Kidney epithelial cell (primary cell): ENCODE results near the gene TBXAS1. TPM values are rescaled to one million over a fixed set of nuclear protein-coding genes. Genes with fewer than 3 reads are reported as not detected.

Source experiments
- DNase-seq: peaks from one replicate; pipeline ENCODE4 v3.0.0-alpha.2; 2010; ENCODE audit warnings: low read depth
- H3K27me3 ChIP-seq: 2 replicates; pipeline ENCODE4 v1.6.0; 2011; ENCODE audit warnings: low read length; ENCODE audit not compliant: control insufficient read depth, insufficient read depth
- H3K36me3 ChIP-seq: 2 replicates; pipeline ENCODE4 v1.5.1; 2011; ENCODE audit warnings: low read length; ENCODE audit not compliant: control insufficient read depth, insufficient read depth
- H3K4me3 ChIP-seq: 2 replicates; pipeline ENCODE4 v1.5.1; 2011; ENCODE audit warnings: low read depth, mild to moderate bottlenecking, control low read depth, low read length
- total RNA-seq: library from RNA; depleted of rRNA; stranded (reverse); fragments of >200 nt; gene quantifications from 2 replicates; pipeline ENCODE4 v1.2.3, GENCODE V29; 2015
- TF ChIP-seq, protein P1 (sequence below): IDR thresholded peaks from 2 replicates; pipeline ENCODE4 v1.5.1; 2011; ENCODE audit warnings: mild to moderate bottlenecking, moderate library complexity, low read length, control low read depth, inconsistent platforms; ENCODE audit not compliant: insufficient read depth, poor library complexity, severe bottlenecking

The TBXAS1 gene
- total RNA-seq, 1 donor from 2014 or later = 7.8 TPM

DNA sequence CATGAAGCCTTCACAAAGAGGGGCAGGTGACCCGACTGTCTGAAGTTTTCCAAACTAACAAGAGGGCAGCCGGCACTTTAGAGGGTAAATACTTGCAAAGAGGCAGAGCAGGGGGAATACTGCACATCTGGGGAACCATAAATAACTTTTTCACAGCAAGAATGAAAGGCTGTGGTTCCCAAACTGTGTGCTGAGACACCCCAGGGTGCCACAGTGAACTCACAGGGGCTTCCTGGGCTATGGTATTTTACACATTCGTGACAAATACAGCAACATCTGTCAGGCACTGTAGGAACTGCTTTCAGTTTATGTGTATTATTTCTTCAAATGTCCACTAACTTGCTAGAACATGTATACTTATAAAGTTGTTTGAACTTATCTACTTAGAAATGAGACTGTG lies 67.2 kb downstream of the TBXAS1 start:
- Histone ChIP-seq H3K27me3 (no peaks in the 10 kb centered on the region), H3K36me3 (no peaks in the 10 kb centered on the region), H3K4me3 (no peak overlapping the region)
- DNase-seq = no peak
- TF ChIP-seq, protein P1, sequence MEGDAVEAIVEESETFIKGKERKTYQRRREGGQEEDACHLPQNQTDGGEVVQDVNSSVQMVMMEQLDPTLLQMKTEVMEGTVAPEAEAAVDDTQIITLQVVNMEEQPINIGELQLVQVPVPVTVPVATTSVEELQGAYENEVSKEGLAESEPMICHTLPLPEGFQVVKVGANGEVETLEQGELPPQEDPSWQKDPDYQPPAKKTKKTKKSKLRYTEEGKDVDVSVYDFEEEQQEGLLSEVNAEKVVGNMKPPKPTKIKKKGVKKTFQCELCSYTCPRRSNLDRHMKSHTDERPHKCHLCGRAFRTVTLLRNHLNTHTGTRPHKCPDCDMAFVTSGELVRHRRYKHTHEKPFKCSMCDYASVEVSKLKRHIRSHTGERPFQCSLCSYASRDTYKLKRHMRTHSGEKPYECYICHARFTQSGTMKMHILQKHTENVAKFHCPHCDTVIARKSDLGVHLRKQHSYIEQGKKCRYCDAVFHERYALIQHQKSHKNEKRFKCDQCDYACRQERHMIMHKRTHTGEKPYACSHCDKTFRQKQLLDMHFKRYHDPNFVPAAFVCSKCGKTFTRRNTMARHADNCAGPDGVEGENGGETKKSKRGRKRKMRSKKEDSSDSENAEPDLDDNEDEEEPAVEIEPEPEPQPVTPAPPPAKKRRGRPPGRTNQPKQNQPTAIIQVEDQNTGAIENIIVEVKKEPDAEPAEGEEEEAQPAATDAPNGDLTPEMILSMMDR = no peak

DNA sequence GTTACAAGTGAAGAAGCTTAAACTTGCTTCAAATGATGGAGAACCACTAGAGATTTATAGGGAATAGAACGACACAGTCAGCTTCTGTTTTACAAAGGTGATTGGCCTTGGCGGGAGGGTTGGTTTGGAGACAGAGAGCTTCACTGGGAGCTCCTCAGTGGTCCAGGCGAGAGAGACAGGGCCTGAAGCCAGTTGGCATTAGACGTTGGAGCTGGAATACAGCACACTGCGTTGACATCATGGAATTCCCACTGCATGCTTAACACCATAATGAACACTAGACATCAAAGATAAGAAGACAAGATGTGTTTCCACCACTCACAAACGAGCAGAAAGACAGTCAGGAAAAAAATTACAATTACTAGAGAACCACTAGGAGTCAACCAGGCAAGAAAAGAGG lies 67.8 kb downstream of the TBXAS1 start:
- Histone ChIP-seq H3K27me3 (no peaks in the 10 kb centered on the region), H3K4me3 (no peak overlapping the region), H3K36me3 (no peaks in the 10 kb centered on the region)
- DNase-seq = no peak
- TF ChIP-seq, protein P1 = no peak

DNA sequence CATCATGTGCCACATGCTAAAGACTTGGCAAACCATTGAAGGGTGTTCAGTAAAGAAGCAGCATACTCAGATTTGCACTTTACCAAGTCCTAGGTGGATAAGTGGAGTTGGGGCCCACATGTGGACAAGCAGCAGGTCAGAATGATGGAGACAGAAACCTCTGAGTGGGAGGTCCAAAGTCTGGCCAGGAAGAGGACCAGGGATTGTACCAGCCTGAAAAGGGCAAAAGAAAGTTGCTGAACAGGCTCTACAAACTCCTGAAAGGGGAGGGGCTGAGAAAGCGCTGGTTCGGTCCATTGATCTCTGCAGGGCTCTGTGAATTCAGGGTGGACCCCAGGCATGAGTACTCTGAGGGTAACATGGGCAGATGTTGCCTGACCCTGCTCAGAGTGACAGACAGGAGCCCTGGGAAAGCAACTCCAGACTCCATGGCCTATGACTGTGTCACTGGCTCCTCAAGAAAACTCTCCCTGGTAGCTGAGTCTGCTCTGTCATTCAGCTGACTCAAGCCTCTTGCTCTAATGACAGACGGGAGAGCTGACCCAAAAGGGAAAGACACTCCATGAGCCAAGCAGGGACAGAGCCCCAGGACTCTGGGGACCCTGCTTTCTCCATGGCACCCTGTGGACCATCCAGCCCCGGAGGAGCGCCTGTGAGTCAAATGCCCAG lies 68.5 kb downstream of the TBXAS1 start:
- TF ChIP-seq, protein P1 = no peak
- DNase-seq = no peak
- no peaks in the 10 kb centered on the region for H3K27me3 ChIP-seq
- H3K36me3 ChIP-seq = no peaks in the 10 kb centered on the region
- H3K4me3 ChIP-seq = no peak overlapping the region

DNA sequence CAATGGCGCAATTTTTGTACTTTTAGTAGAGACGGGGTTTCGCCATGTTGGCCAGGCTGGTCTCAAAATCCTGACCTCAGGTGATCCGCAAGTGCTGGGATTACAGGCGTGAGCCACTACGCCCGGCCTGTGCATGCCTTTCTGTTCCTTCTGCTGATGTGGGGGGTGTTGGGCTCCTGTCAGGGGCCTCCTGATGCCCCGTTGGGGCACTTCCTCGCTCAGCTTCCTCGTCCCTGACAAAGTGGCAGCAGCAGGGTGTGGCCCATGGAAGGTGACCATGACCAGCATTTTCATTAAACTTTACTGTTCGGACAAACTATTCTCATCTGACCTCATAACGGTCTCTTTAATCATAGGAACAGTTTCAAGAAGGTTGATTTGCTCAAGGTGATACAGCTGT lies 69.4 kb downstream of the TBXAS1 start:
- no peaks in the 10 kb centered on the region for H3K27me3 ChIP-seq
- TF ChIP-seq, protein P1 = no peak
- H3K4me3 ChIP-seq = no peak overlapping the region

DNA sequence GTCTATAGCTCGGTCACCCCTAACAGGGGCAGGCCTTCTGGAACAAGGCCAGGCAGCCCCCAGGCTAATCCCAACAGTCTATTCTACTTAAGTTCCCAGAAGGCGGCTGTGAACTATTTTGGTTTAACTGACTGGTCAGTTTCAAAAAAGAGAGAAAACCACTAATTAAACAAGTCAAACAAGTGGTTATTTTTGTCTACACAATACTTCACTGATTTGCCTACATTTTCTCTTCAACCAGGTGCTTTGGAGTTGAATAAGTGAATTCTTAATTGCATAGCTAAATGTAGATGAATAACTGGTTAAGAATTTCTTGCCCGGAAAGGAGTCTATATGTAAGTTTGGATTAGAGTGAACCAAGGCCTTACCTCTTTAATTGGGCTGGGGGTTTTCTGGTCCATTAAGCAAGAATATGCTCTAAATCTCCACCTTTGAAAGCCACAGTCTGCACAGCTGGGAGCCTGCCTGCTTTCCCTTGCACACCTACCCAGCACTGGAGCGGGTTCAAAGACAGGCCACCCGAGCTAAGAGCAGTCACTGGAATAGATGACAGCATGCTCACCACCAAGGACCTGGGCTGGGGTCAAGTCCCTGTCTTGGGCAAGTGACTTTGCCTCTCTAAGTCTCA lies 70.4 kb downstream of the TBXAS1 start:
- peak; percentile 86 for DNase-seq
- H3K27me3 ChIP-seq = no peaks in the 10 kb centered on the region
- TF ChIP-seq, protein P1 = no peak
- no peaks in the 10 kb centered on the region for H3K36me3 ChIP-seq
- no peak overlapping the region for H3K4me3 ChIP-seq

More for the DNA sequence above, 69.4 kb downstream of the TBXAS1 start:
- no peaks in the 10 kb centered on the region for H3K36me3 ChIP-seq
- DNase-seq = no peak
